Endothelial cell of umbilical vein (primary cell): ENCODE measurements around the gene STARD3NL. TPM values are rescaled to one million over a fixed set of nuclear protein-coding genes. Genes with fewer than 3 reads are reported as not detected.

Source experiments
- Bru-seq: library from RNA; stranded (reverse); fragments of 400-500 nt; gene quantifications from one replicate; lab custom pipeline; 2021; lab: Mats Ljungman, UMichigan
- BruChase-seq, 2 experiments: library from RNA; stranded (reverse); fragments of 400-500 nt; gene quantifications; one replicate each; lab custom pipeline; 2021; lab: Mats Ljungman, UMichigan
- BruUV-seq: library from RNA; stranded (reverse); fragments of 400-500 nt; replicated peaks from 2 replicates; lab custom pipeline; 2021; lab: Mats Ljungman, UMichigan
- CTCF ChIA-PET: fragments of 300-600, 350-600 bp; sonication (Branson Sonifier 250); formaldehyde crosslinking; loops from one replicate; lab custom pipeline; 2021; ENCODE audit warnings: antibody characterized with exemption, inconsistent platforms; lab: Charles Lee
- POLR2A ChIA-PET: fragments of 300-600, 350-600 bp; sonication (Branson Sonifier 250); formaldehyde crosslinking; loops from one replicate; lab custom pipeline; 2021; ENCODE audit warnings: antibody characterized with exemption, inconsistent platforms; lab: Charles Lee
- DNase-seq: peaks from one replicate; pipeline ENCODE4 v3.0.0-alpha.2; 2011; ENCODE audit warnings: low read depth, low spot score
- FAIRE-seq: peaks from 2 replicates; lab custom pipeline; 2011; peaks lifted over from hg19 to GRCh38; lab: Jason Lieb, UNC
- H2AFZ ChIP-seq: 2 replicates; pipeline ENCODE4 v1.6.0; 2012; ENCODE audit warnings: low read depth, low read length, control low read depth, inconsistent platforms
- H3K27ac ChIP-seq: 2 replicates; pipeline ENCODE4 v1.5.1; 2011; ENCODE audit warnings: low read depth, mild to moderate bottlenecking, control low read depth, low read length, moderate library complexity; ENCODE audit not compliant: insufficient read depth
- H3K27me3 ChIP-seq, 2 experiments: 2 replicates each; pipeline versions ENCODE4 v1.6.0 to v1.6.1; 2011; ENCODE audit warnings: low read length in 2 of 2, mixed read lengths in 1 of 2; ENCODE audit not compliant: control insufficient read depth in 2 of 2, insufficient read depth in 2 of 2
- H3K36me3 ChIP-seq, 2 experiments: 2 replicates in 1 of 2; 3 replicates in 1 of 2; pipeline ENCODE4 v1.5.1; 2011; ENCODE audit warnings: low read length in 2 of 2, mild to moderate bottlenecking in 1 of 2, moderate library complexity in 1 of 2; ENCODE audit not compliant: control insufficient read depth in 2 of 2, insufficient read depth in 2 of 2; ENCODE audit errors: extremely low read depth in 1 of 2
- H3K4me1 ChIP-seq: 3 replicates; pipeline ENCODE4 v1.5.1; 2011; ENCODE audit warnings: mild to moderate bottlenecking, low read length; ENCODE audit not compliant: control insufficient read depth, insufficient read depth; ENCODE audit errors: extremely low read depth
- H3K4me2 ChIP-seq: 2 replicates; pipeline ENCODE4 v1.6.1; 2011; ENCODE audit warnings: low read length, control low read depth, mixed read lengths; ENCODE audit not compliant: insufficient read depth
- H3K4me3 ChIP-seq, 3 experiments: fragments of 200-600 bp in 1 of 3; sonication (generic), shearing (Covaris generic) in 1 of 3; replicated peaks in 1 of 3; 2 replicates each; pipeline ENCODE4 v1.5.1; 2011 to 2016; ENCODE audit warnings: control low read depth in 3 of 3, low read length in 3 of 3, mild to moderate bottlenecking in 2 of 3, inconsistent platforms in 1 of 3, low read depth in 1 of 3, moderate library complexity in 1 of 3; ENCODE audit not compliant: insufficient read depth in 1 of 3
- H3K79me2 ChIP-seq: 2 replicates; pipeline ENCODE4 v1.6.0; 2012; ENCODE audit warnings: low read length, inconsistent platforms; ENCODE audit not compliant: control insufficient read depth, insufficient read depth
- H3K9ac ChIP-seq: replicated peaks from 2 replicates; pipeline ENCODE3; 2011; ENCODE audit warnings: low read length, control low read depth; ENCODE audit not compliant: insufficient read depth; ENCODE audit errors: extremely low read depth
- H3K9me1 ChIP-seq: replicated peaks from 3 replicates; pipeline ENCODE4 v1.6.0; 2011; ENCODE audit warnings: mild to moderate bottlenecking, low read length; ENCODE audit not compliant: control insufficient read depth, insufficient read depth; ENCODE audit errors: extremely low read depth
- H3K9me3 ChIP-seq: replicated peaks from 2 replicates; pipeline ENCODE4 v1.5.1; 2012; ENCODE audit warnings: low read length, inconsistent platforms; ENCODE audit not compliant: control insufficient read depth, insufficient read depth
- H4K20me1 ChIP-seq: replicated peaks from 2 replicates; pipeline ENCODE3; 2011; ENCODE audit warnings: mild to moderate bottlenecking, low read length; ENCODE audit not compliant: control insufficient read depth, insufficient read depth; ENCODE audit errors: extremely low read depth
- EZH2 ChIP-seq: IDR thresholded peaks from 2 replicates; pipeline ENCODE4 v1.6.1; 2012; ENCODE audit warnings: borderline replicate concordance, low read depth, mild to moderate bottlenecking, moderate library complexity, low read length, inconsistent platforms; ENCODE audit not compliant: severe bottlenecking
- FOS ChIP-seq: IDR thresholded peaks from 2 replicates; pipeline ENCODE4 v1.6.1; 2011; ENCODE audit warnings: mild to moderate bottlenecking, low read length, moderate library complexity, borderline replicate concordance; ENCODE audit not compliant: insufficient read depth
- JUN ChIP-seq: IDR thresholded peaks from 2 replicates; pipeline ENCODE4 v1.6.1; 2011; ENCODE audit warnings: borderline replicate concordance, low read depth; ENCODE audit not compliant: insufficient read length, insufficient read depth
- MYC ChIP-seq: IDR thresholded peaks from one replicate; pipeline ENCODE4 v1.6.1; 2011; ENCODE audit warnings: mild to moderate bottlenecking, low read depth, low read length
- POLR2A ChIP-seq: IDR thresholded peaks from 2 replicates; pipeline ENCODE4 v1.6.1; 2012; ENCODE audit warnings: low read depth, mild to moderate bottlenecking, control low read depth, low read length
- POLR2AphosphoS5 ChIP-seq: IDR thresholded peaks from 2 replicates; pipeline ENCODE4 v1.6.1; 2012; ENCODE audit warnings: low read depth, mild to moderate bottlenecking, control low read depth, low read length, moderate library complexity; ENCODE audit not compliant: insufficient read depth
- dilution Hi-C: fragments of 300-500 bp; cut with MboI; formaldehyde crosslinking; loops from one replicate; pipeline ENCODE4 v1.15.0; 2019; ENCODE audit warnings: low sequenced_read_pairs; ENCODE audit not compliant: extremely low pct_ligation_motif_present
- intact Hi-C: fragments of 100-400 bp; cut with micrococcal nuclease; formaldehyde crosslinking; loops from one replicate; pipeline ENCODE4 v1.10.0; 2022
- long read RNA-seq: library from polyadenylated mRNA; stranded (forward); transcript quantifications from one replicate; pipeline ENCODE4 v2.0.0, GENCODE V29; 2021
- polyA minus RNA-seq, 3 experiments: library from RNA; depleted of rRNA, polyadenylated mRNA; stranded (reverse); fragments of >200 nt; gene quantifications; 1 replicate in 1 of 3; 2 replicates in 2 of 3; pipeline ENCODE4 v1.2.3, GENCODE V29; 2011
- polyA plus RNA-seq, 4 experiments: library from polyadenylated mRNA; depleted of rRNA in 3 of 4; stranded (reverse) in 3 of 4; unstranded in 1 of 4; fragments of >200 nt; gene quantifications; 2 replicates each; pipeline versions ENCODE4 v1.2.1 to v1.2.3, GENCODE V29; 2011 to 2012; ENCODE audit warnings: missing spikeins in 1 of 4
- total RNA-seq: library from RNA; stranded (reverse); gene quantifications from 2 replicates; pipeline ENCODE4 v1.2.3, GENCODE V29; 2021
- TF ChIP-seq, protein P1 (sequence below): IDR thresholded peaks from 2 replicates; pipeline ENCODE4 v1.6.1; 2011; ENCODE audit not compliant: insufficient read depth, insufficient read length

STARD3NL gene, protein sequence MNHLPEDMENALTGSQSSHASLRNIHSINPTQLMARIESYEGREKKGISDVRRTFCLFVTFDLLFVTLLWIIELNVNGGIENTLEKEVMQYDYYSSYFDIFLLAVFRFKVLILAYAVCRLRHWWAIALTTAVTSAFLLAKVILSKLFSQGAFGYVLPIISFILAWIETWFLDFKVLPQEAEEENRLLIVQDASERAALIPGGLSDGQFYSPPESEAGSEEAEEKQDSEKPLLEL
- total RNA-seq (68.9 and 73.6 TPM in 2 replicates), polyA plus RNA-seq (43.9 and 52.8 TPM in 2 replicates), polyA minus RNA-seq (42.7 and 45.4 TPM in 2 replicates), Bru-seq, nascent RNA (percentile 92 among the genes with signal in this experiment), BruChase-seq, experiment 1, labeled RNA remaining after a 6-hour chase (percentile 81 among the genes with signal in this experiment), BruChase-seq, experiment 2, labeled RNA remaining after a 2-hour chase (percentile 74 among the genes with signal in this experiment)
- polyA plus RNA-seq (2011; cell fraction: cytosol; rRNA removed): 55.4 and 66.6 TPM in 2 replicates
- 28.0 and 42.2 TPM in 2 replicates for polyA plus RNA-seq (2011; cell fraction: nucleus; rRNA removed)
- 57.3 and 72.8 TPM in 2 replicates for polyA plus RNA-seq (2012)
- polyA minus RNA-seq (2011; cell fraction: cytosol; rRNA and poly(A)+ RNA removed): 3.3 TPM
- polyA minus RNA-seq (2011; cell fraction: nucleus; rRNA and poly(A)+ RNA removed): 30.4 and 43.6 TPM in 2 replicates
- long read RNA-seq, transcript STARD3NL-202 (10 exons, 1,365 nt): minor isoform, 33 of 270 reads
- long read RNA-seq, transcript STARD3NL-201 (9 exons, 1,728 nt): major isoform, 184 of 270 reads
- long read RNA-seq, transcript STARD3NL-204 (8 exons, 1,341 nt): minor isoform, 8 of 270 reads
- long read RNA-seq, partial matches to known transcripts: 12 of 270 reads
- long read RNA-seq, other reads (novel, unspliced or antisense): 33 of 270 reads

- H4K20me1 ChIP-seq: no peaks in the 10 kb centered on the region
- peak; percentile 93 for FAIRE-seq
- H3K4me1 ChIP-seq: peaks cover 34% of the 10 kb centered on the region
- no TSS peak for BruUV-seq
- H3K27ac ChIP-seq: peak within 1 kb of the TSS; percentile 88
- H3K79me2 ChIP-seq: peaks cover 45% of the 10 kb centered on the region
- peak within 1 kb of the TSS; percentile 78 to 88 (median 85) for H3K4me3 ChIP-seq
- no peaks in the 10 kb centered on the region for H3K9me1 ChIP-seq
- dilution Hi-C loops (no loop called here), intact Hi-C loops (loop anchor here (1.0 to 2.0 kb wide), 4 partner anchors 18 to 141 kb away; no protein-coding TSS in a partner anchor)
- DNase-seq: peak; percentile 100
- H3K4me2 ChIP-seq: peak within 1 kb of the TSS; percentile 94
- peaks cover 2 to 16% of the 10 kb centered on the region in 2 experiments for H3K27me3 ChIP-seq
- no peaks in the 10 kb centered on the region for H3K9me3 ChIP-seq
- ChIA-PET CTCF (interaction anchor here (0.8 to 1.8 kb wide), 8 partner anchors 14 to 190 kb away, joined by 3 to 43 read pairs (median 4); no protein-coding TSS in a partner anchor), POLR2A (interaction anchor here (0.8 to 1.6 kb wide), 4 partner anchors 9 to 38 kb away, joined by 3 to 9 read pairs (median 4); no protein-coding TSS in a partner anchor)
- no peak for TF ChIP-seq EZH2
- TF ChIP-seq POLR2AphosphoS5: peak; percentile 51
- TF ChIP-seq FOS: peak; percentile 2
- peak; percentile 71 for TF ChIP-seq POLR2A
- TF ChIP-seq, protein P1, sequence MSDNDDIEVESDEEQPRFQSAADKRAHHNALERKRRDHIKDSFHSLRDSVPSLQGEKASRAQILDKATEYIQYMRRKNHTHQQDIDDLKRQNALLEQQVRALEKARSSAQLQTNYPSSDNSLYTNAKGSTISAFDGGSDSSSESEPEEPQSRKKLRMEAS: peak; percentile 50
- TF ChIP-seq JUN: no peak
- no peak for TF ChIP-seq MYC
- H3K36me3 ChIP-seq: peaks cover 0 to 3% of the 10 kb centered on the region in 2 experiments
- peak within 1 kb of the TSS; percentile 98 for H2AFZ ChIP-seq
- peak within 1 kb of the TSS; percentile 88 for H3K9ac ChIP-seq
Observed at GRCh38 chr7:38178004-38178694, at the start of gene STARD3NL. TSS of gene STARD3NL (plus strand) at chr7:38178245. CDS start at chr7:38207505, 29,260 bp downstream.
